IPS-NIHi7 (cell line): Measurements from ENCODE around the gene VSIR.
A peak's percentile ranks its signal among the peaks of the same experiment; 100 is the strongest.

ENCODE experiments used
- DNase-seq: peaks from one replicate; pipeline ENCODE4 v3.0.0; 2012; ENCODE audit warnings: mixed read lengths; ENCODE audit errors: extremely low spot score

The VSIR gene

DNA sequence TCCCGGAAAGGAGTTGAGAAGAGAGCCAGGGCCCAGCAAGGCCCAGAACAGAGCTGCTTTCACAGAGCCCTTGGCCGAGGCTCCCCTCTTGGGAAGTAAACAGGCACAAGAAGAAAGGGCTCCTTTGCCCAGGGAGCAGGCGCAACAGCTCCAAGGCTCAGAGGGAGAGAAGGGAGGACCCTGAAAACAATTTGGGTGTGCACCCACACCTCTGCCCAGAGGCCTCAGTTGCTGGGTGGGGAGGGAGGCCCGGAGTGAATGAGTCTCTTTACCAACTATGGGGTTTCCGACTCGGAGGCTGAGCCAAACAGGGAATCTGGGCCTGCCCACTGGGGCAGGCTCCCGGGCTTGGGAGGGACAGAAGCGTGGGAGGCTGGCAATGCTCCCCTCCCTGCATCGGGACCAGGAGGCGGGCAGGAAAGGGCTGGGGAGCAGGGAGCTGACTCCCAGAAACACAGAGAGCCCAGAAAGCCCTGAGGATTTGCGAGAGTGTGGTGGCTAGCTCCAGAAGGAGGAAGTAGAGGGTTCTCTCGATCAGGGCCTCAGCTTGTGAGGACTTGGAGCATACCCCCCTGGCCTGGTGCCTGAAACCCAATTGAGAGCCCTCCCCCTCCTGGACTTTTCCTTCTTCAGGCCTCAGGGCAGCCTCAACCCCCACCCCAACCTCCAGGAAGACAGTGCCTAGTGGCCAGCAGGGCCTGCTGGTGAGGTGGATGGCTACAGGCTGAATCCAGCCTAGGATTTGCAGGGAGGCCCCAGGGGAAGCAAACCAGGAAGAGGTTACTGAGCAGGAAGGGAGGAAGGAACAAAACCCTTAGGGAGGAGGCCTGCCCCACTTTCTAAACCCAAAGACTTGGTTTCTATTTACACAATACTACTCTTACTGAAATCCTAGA is 59.9 kb downstream of the VSIR start:
- no peak for DNase-seq

DNA sequence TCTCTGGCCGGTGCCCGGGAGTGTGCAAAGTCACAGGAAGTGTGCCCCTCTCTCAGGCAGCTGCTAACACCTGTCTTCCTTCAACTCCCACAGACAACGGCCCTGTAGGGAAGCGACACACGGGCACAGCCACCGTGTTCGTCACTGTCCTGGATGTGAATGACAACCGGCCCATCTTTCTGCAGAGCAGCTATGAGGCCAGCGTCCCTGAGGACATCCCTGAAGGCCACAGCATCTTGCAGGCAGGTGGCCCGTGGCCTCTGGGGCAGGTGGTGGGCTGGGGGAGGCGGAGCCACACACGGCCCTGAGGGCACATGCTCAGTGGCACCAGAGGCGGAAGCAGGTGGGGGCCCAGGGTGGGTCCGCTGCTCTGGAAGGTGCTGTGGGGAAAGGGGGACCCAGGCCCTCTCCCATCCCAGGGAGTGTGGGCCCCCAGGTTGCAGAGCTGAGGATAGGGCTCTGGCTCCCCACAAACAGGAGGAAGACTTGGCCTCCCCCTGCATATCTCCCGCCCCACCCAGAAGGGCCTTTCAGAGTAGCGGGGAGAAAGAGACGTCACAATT is 60.7 kb downstream of the VSIR start:
- no peak for DNase-seq

DNA sequence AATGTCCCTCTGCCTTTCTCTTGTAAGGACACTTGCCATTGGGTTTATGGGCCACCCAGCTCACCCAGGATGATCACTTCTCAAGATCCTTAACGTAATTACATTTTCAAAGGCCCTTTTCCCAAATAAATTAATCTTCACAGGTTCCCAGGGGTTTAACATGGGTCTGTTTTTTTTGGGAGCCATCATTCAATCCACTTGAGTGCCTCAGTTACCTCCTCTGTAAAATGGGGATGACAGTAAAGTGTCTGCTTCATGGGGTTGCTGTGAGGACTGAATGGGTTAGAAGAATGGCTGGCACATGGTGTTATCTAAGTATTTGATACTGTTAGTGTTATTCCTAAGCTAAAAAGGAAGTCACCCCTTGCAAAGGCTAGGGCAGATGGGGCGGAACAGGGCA is 61.1 kb downstream of the VSIR start:
- no peak for DNase-seq

DNA sequence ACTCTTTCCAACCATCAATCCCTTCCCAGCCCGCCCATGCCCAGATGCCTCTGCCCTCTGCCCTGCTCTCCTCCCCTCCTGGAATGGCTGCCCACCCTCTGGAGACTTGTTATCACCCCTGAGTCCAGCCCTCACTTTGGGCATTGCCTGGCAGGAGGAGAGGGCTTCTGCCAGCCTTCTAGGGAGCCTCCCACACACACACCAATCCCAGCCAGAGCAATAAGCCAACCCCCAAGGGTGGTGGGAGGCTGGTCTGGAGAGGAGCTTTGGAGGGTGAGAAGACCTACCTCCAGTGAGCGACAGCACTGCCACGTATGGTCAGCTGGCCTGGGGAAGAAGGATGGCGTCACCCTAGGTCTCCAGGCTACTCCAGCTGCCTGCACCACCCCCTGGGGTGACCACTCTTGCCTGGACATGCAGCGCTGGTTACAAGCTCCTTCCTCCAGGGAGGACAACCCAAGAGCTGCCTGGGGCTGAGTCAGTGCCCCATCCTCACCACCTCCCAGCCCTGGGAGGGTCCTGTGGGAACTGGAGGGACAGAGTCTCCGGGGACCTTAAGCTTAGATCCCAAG is 62.2 kb downstream of the VSIR start:
- no peak for DNase-seq

DNA sequence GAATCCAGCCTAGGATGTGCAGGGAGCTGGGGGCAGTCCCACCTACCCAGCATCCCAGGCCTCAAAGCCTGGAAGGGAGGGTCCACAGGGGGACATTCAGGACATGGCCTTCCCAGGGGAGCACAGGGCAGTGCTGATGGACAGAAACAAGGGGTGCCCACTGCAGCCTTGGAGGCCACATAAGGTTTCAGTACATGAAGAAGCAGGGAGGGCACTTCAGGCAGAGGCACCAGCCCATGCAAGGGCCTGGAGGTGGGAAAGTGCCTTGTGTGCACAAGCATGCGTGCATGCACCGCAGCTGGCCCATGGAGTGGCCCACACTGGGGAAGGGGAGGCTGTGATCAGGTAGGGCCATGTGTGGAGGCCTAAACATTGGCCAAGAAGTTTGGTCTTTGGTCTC is 62.8 kb downstream of the VSIR start:
- no peak for DNase-seq

DNA sequence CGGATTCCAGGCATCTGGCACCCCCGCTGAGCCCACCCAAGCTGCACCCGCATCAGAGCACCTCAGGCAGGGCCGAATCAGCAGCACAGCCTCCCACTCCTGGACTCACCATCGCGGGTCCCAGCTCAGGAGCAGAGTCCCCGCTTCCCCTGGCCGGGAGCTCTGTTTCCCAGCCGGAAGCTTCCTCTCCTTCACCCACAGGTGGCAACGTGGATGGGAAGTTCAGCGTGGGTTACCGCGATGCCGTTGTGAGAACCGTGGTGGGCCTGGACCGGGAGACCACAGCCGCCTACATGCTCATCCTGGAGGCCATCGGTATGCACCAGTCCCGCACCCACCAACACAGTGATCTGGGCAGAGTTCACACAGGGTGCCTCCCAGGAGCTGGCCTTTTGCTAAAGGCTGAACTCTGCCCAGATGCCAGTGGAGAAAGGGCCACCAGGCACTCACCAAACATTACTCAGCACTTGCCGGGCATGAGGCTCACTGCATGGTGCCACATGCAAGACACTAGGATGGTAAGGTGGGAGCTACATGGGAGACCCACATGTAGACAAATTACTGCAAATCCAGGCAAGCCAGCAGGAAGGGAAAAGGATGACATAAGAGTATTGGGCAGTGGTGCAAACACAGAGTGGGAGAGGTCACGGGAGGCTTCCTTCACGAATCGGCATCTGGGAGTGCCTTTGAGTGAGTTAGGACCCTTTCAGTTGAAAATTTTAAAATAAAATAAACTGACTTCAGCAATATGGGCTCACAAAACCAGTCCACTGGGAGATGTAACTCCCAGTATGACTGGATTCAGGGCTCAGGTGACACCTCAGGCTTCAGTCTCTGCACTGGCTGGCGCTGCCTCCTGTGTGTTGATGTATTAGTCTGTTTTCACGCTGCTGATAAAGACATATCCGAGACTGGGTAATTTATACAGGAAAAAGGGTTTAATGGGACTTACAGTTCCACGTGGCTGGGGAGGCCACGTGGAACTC is 64.1 kb downstream of the VSIR start:
- DNase-seq = no peak

DNA sequence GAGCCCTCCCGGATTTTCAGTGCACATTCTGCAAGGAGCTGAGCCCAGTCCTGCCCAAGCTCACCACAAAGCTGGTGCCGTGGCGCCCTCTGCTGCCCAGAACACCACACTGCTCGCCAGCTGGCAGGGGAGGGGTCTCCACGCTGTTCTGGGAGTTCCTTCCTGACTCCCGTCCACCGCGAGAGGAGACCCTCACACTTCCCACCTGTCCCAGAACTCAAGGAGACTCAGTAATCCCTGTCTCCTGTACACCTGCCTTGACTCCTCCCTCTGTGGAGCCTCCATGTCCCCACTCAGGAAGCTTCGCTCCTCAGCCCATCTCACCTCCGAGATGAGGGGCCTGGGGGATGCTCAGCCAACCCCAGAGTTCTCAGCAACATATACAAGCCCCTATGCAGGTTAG is 65.0 kb downstream of the VSIR start:
- DNase-seq = peak; percentile 90

DNA sequence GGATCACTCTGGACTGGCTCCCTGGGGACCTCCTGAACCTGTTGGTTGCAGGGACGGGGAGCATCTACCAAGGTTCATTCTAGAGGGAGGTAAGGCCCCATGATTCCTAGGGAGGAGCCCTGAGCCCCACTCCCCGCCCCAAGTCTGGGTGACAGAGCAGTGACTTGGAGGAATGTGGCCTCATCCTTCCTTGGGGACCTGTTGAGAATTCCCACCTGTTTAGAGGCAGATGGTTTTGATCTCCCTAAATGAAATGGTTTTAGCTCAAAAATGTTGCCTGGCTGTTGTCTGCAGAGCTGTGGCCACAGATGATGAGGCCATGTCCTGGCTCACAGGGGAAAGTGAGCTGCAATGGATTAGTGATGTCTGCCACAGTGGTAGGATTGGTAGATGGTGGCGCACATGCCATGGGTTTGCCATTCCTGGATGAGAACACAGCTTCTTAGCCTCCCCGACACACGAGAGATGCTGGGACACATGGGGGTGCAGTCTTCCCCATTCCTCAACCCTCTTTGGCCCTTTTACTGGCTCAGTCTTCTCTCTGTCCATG is 66.0 kb downstream of the VSIR start:
- DNase-seq = no peak

DNA sequence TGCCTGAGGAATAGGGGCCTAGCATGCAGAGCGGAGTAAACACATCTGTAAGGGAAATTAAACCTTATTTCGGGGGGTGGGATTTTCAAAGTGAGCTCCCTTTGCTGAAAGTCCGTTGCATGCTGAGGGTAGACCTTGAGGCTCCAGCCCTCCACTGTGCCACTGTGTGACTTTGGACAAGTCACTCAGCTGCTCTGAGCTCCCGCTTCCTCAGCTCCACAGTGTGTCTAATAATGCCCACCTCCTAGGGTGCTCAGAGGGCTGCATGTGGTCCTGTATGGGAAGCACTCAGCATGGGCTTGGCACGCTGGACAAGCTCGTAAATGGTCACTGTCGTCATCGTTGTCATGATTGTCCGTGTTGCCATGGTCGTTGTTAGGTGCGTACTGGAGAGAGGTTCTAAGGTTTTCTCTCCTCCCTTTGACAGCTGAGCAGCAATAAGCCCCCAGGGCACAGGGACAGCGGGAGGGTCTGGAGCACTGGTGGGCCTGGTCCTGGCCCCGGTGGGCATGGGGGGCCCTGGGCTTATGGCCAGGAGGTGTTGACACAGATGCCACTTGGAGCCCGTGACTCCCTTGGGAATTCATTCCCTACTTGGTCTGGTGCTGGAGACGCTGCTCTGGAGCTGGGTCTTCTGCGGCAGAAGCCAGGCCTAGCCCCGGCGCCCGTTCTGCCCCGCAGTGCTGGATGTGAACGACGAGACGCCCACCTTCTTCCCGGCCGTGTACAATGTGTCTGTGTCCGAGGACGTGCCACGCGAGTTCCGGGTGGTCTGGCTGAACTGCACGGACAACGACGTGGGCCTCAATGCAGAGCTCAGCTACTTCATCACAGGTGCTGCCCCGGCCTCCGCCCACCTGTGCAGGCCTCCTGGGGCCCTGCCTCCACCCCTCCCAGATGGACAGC is 66.9 kb downstream of the VSIR start:
- no peak for DNase-seq

DNA sequence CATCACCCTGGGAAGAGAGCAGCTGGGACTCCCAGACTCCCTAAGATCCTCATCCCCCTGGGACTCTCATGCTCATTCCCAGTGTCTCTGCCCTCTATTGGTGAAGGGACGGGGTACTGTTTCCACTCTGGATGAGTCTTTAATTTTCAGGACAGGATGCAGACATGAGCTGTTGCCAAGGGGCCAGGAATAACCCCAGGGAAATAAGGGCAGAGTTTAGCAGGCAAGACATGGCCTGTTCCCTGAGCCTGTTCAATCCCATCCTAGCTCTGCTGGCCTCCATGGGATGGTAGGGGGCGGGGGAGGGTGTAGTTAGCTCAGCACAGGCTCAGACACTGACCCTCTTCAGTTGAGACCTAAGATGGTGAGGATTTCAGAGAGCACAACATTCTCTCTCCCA is 67.7 kb downstream of the VSIR start:
- no peak for DNase-seq

DNA sequence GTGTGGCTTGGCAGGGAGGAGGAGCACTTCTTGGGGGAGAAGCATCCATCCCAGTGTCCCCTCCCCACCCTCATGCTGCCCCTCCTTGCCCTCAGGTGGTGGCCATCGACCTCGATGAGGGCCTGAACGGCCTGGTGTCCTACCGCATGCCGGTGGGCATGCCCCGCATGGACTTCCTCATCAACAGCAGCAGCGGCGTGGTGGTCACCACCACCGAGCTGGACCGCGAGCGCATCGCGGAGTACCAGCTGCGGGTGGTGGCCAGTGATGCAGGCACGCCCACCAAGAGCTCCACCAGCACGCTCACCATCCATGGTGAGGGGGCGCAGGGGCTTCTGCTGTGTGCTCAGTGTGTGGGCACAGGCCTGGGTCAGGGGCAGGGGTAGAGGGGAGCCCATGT is 68.5 kb downstream of the VSIR start:
- no peak for DNase-seq

DNA sequence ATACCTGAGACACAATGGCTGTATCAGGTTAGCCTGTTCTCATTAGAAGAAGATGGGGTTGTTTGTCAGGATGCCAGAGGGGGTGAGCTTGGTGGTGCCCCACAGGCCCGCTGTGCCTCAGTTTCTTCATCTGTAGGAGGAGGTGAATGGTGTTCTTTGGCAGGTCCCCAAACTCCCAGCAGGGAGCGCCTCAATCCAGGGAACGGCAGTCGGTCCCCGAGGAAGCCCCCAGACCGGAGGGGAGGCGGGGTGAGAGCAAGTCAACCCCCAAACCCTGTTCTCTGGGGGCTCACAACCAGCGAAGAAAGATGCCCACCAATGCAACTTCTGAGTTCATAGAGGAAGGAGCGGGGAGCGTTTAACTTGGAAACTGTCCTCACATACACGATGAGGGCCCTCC is 69.7 kb downstream of the VSIR start:
- no peak for DNase-seq

DNA sequence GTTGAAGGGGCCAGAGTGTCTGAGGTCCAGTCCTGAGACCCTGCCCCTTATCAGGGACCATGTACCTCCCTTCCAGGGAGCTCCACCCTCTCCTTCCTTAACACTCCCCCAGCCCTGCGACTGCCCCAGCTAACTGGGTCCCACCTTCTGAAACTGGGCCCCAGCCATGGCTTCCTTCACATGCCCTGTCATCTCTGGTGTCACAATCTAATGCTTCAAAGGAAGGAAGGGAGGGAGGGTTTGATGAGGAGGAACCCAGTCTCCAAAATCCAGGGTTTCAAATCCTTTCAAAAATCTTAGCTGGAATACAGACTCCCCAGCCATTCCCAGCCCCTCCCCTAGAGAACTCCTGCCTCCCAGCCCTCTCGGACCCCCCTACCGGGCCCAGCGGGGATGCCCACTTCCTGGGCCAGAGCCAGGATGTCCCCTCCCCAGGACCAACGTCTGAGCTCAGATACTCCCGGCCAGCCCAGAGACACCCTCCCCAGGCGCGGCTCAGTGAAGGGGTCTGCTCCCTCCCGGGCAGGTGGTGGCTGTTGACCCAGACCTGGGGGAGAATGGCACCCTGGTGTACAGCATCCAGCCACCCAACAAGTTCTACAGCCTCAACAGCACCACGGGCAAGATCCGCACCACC is 71.7 kb downstream of the VSIR start:
- no peak for DNase-seq

DNA sequence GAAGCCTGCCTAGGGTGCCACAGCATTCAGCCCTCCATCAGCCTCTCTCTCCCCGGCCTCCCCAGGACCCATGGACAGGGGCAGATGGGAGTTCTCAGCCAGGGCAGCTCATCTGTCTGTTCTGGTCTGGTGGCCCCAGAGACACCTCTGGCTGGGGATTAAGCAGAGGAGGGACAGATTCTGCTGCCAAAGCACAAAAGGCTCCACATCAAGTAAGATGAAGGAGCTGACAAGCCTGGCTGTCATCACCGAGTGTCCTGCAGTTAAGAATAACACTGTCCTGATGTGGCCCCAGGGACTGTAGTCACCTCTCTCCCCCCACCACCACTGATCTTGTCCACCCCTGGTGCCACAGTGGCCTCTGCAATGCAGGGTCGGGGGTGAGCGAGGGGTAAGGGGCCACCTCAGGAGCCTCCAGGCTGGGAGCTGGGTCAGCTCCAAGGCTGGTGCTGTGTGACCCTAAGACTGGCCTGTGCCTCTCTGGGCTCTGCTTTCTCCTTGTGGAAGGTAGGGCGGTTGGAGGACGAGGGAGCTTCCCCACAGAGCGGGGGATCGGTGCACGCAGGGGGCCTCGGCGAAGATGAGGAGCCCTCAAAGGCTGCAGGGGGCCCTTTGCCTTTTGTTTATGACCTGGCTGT is 72.5 kb downstream of the VSIR start:
- no peak for DNase-seq

DNA sequence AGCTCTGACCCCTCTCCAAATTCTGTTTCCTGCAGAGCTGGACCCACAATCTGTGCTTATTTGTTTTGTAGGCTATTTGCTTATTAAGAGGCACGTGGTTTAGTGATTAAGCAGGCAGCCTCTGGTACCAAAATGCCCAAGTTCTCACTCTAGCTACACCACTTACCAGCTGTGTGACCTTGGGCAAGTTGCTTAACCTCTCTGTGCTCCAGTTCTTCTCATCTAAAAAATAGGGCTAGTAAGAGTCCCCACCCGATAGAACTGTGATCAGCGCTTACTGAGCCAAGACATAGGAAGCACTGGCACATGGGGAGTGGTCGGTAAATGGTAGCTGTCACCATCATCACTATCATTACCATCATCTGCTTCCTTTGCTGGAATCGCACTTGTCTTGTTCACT is 74.6 kb downstream of the VSIR start:
- DNase-seq = no peak

DNA sequence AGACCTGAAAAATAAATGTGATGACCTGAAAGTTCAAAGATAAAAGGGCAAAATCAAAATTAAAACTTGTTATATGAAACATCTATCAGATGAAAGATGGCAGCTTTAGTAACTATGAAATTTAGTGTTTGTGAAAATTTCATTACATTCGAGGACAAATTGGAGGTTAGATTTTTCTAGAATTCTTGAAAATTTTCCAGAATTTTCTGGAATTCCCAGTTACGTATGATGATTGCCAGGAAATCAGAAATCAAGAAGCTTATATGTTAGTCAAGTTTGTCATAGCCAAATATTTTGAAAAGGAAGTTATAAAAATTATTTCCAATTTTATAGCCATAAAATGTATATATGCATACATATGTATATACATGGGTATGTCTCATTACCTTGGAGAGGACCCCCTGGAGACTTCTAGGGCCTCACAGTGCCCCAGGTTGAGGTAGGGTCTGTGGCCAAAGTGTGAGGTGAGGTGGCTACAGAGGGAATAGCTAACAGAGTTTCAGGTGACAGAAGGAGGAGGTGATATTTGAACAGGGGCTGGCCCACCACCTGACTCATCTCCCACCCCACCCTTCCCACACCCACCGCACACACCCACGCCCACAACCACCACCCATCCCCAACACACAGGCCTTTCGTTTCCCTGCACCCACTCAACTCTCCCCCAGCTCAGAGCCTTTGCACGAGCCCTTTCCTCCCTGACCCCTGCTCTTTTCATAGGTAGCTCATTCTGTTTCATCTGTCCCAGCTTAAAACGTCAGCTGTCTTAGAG is 75.2 kb downstream of the VSIR start:
- no peak for DNase-seq
